ENCODE results near the gene OGDH.
"Not testable (repeated sequence)": the region's sequence is repeated elsewhere in the genome, so short reads cannot be mapped to it uniquely, and the experiment has no call there.

Gene OGDH

GRCh38 chr7:44667190-44667589, 60.8 kb downstream of the OGDH start:
- no peak for DNase-seq (ENCODE audit: low read depth in 2 of 2)

- no peak for DNase-seq (ENCODE audit: low read depth in 2 of 2)
Observed at GRCh38 chr7:44671069-44671468, 64.6 kb downstream of the OGDH start.

- DNase-seq (ENCODE audit: low read depth in 2 of 2), result no peak
Observed at GRCh38 chr7:44673324-44673723, 66.9 kb downstream of the OGDH start.

- no peak for DNase-seq (ENCODE audit: low read depth in 2 of 2)
Observed at GRCh38 chr7:44673771-44674170, 67.3 kb downstream of the OGDH start.

- DNase-seq (ENCODE audit: low read depth in 2 of 2), result no peak
Observed at GRCh38 chr7:44674381-44674780, 68.0 kb downstream of the OGDH start.

GRCh38 chr7:44676776-44677175, 70.3 kb downstream of the OGDH start:
- no peak for DNase-seq (ENCODE audit: low read depth in 2 of 2)

- no peak for DNase-seq (ENCODE audit: low read depth in 2 of 2)
Observed at GRCh38 chr7:44678101-44678470, 71.7 kb downstream of the OGDH start.

- no peak for DNase-seq (ENCODE audit: low read depth in 2 of 2)
Observed at GRCh38 chr7:44678471-44679179, 72.2 kb downstream of the OGDH start.

GRCh38 chr7:44681645-44682044, 75.2 kb downstream of the OGDH start:
- DNase-seq (ENCODE audit: low read depth in 2 of 2), result no peak

GRCh38 chr7:44685723-44686122, 79.3 kb downstream of the OGDH start:
- no peak for DNase-seq (ENCODE audit: low read depth in 2 of 2)

GRCh38 chr7:44689427-44689826, 83.0 kb downstream of the OGDH start:
- no peak for DNase-seq (ENCODE audit: low read depth in 2 of 2)

GRCh38 chr7:44693641-44694313, 87.3 kb downstream of the OGDH start:
- no peak for DNase-seq (ENCODE audit: low read depth in 2 of 2)

GRCh38 chr7:44694326-44694725, 87.9 kb downstream of the OGDH start:
- no peak for DNase-seq (ENCODE audit: low read depth in 2 of 2)

GRCh38 chr7:44694766-44695165, 88.3 kb downstream of the OGDH start:
- DNase-seq (ENCODE audit: low read depth in 2 of 2), result no peak

GRCh38 chr7:44695756-44696155, 89.3 kb downstream of the OGDH start:
- DNase-seq (ENCODE audit: low read depth in 2 of 2), result no peak

- no peak for DNase-seq (ENCODE audit: low read depth in 2 of 2)
Observed at GRCh38 chr7:44696728-44697127, 90.3 kb downstream of the OGDH start.

- DNase-seq (ENCODE audit: low read depth in 2 of 2), result no peak
Observed at GRCh38 chr7:44697136-44698045, 91.0 kb downstream of the OGDH start.

GRCh38 chr7:44698046-44698580, 91.7 kb downstream of the OGDH start:
- no peak for DNase-seq (ENCODE audit: low read depth in 2 of 2)

GRCh38 chr7:44699598-44699997, 93.2 kb downstream of the OGDH start:
- not testable (repeated sequence) for DNase-seq (ENCODE audit: low read depth in 2 of 2)

GRCh38 chr7:44700322-44700721, 93.9 kb downstream of the OGDH start:
- no peak for DNase-seq (ENCODE audit: low read depth in 2 of 2)

- not testable (repeated sequence) for DNase-seq (ENCODE audit: low read depth in 2 of 2)
Observed at GRCh38 chr7:44703391-44703790, 97.0 kb downstream of the OGDH start.

GRCh38 chr7:44703921-44704320, 97.5 kb downstream of the OGDH start:
- DNase-seq (ENCODE audit: low read depth in 2 of 2), result no peak
